Endothelial cell of hepatic sinusoid (primary cell): ENCODE results near the gene DYNC1H1.

ENCODE experiments used
- in situ Hi-C: cut with HindIII; loops from 2 replicates; pipeline ENCODE4 v1.10.0; 2017; ENCODE audit warnings: low sequenced_read_pairs

The DYNC1H1 gene

GRCh38 chr14:102028733-102029132, 64.4 kb downstream of the DYNC1H1 start:
- in situ Hi-C loops = no loop called here

GRCh38 chr14:102029956-102030355, 65.6 kb downstream of the DYNC1H1 start:
- in situ Hi-C loops = loop anchor here (10.0 kb wide), 1 partner anchor 65 kb away; no protein-coding TSS in a partner anchor

GRCh38 chr14:102033241-102033640, 68.9 kb downstream of the DYNC1H1 start:
- in situ Hi-C loops = loop anchor here (10.0 kb wide), 1 partner anchor 62 kb away; no protein-coding TSS in a partner anchor

GRCh38 chr14:102034301-102034700, 69.9 kb downstream of the DYNC1H1 start:
- in situ Hi-C loops = loop anchor here (10.0 kb wide), 1 partner anchor 60 kb away; no protein-coding TSS in a partner anchor

GRCh38 chr14:102035914-102036313, 71.5 kb downstream of the DYNC1H1 start:
- in situ Hi-C loops = loop anchor here (5.0 to 10.0 kb wide), 2 partner anchors 49 to 59 kb away; no protein-coding TSS in a partner anchor

- in situ Hi-C loops = loop anchor here (5.0 to 10.0 kb wide), 2 partner anchors 50 to 57 kb away; no protein-coding TSS in a partner anchor
Measured at GRCh38 chr14:102037686-102038085, 73.3 kb downstream of the DYNC1H1 start.

GRCh38 chr14:102039157-102039556, 74.8 kb downstream of the DYNC1H1 start:
- in situ Hi-C loops = loop anchor here (5.0 to 10.0 kb wide), 2 partner anchors 52 to 56 kb away; no protein-coding TSS in a partner anchor

GRCh38 chr14:102040153-102040552, 75.8 kb downstream of the DYNC1H1 start:
- in situ Hi-C loops = no loop called here

GRCh38 chr14:102042699-102043098, 78.3 kb downstream of the DYNC1H1 start:
- in situ Hi-C loops = no loop called here

- in situ Hi-C loops = no loop called here
Measured at GRCh38 chr14:102043251-102044025, 79.1 kb downstream of the DYNC1H1 start.

GRCh38 chr14:102044566-102044965, 80.2 kb downstream of the DYNC1H1 start:
- in situ Hi-C loops = no loop called here

- in situ Hi-C loops = no loop called here
Measured at GRCh38 chr14:102046337-102047278, 82.2 kb downstream of the DYNC1H1 start.

GRCh38 chr14:102047808-102048540, 83.6 kb downstream of the DYNC1H1 start:
- in situ Hi-C loops = no loop called here

- in situ Hi-C loops = no loop called here
Measured at GRCh38 chr14:102049258-102050025, 85.1 kb downstream of the DYNC1H1 start.

- in situ Hi-C loops = no loop called here
Measured at GRCh38 chr14:102050026-102050405, 85.6 kb downstream of the DYNC1H1 start.

- in situ Hi-C loops = no loop called here
Measured at GRCh38 chr14:102050625-102051024, 86.3 kb downstream of the DYNC1H1 start.

GRCh38 chr14:102052522-102052921, 88.1 kb downstream of the DYNC1H1 start:
- in situ Hi-C loops = no loop called here

- in situ Hi-C loops = no loop called here
Measured at GRCh38 chr14:102055181-102055901, 91.0 kb downstream of the DYNC1H1 start.
